ENCODE results near the gene IDH3A. TPM values are rescaled to one million over a fixed set of nuclear protein-coding genes. Genes with fewer than 3 reads are reported as not detected.

The IDH3A gene
- total RNA-seq, 2 donors from 2014 or later: 34.2 to 43.2 TPM

DNA sequence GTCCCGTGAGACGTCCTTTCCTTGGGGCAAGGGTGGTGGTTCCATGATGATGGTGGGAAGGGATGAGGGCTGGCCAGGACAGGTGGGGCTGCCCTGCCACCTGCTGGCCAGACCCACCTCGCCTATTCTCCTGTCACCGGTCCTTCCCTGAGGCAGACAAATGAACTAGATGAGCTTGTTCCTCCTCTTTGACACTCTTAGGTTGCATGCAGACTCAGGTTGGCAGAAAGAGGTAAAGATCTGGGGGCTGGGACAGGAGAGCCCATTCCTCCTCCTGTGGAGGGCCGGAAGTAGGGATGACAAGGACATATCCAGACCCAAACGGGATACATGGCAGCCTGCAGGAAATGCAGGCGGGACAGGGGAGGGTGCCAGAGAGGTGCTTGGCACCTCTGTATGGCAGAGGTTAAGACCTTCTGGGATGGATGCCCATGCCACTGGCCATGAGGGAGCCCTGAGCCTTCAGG, 46.6 kb downstream of the IDH3A start:
- peak; percentile 82 for DNase-seq
- H3K27ac Mint-ChIP-seq: no peak overlapping the region

DNA sequence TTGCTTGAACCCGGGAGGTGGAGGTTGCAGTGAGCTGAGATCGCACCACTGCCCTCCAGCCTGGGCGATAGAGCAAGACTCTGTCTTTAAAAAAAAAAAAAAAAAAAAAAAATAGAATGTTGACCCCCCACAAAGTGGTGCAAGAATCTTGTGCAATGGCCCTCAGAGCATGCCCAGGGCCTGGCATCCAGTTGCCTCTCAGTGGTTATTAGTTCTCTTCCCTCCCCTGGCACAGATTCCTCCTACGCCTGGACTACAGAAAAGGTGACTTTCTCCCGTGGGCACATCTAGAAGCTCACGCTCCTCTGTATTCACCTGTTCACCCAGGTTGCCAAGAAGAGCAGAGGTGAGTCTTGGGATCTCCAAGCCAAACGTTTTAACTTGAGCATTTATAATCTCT, 48.5 kb downstream of the IDH3A start:
- Mint-ChIP-seq H3K4me1 (no peaks in the 10 kb centered on the region), H3K27me3 (ENCODE audit: insufficient read depth) (no peaks in the 10 kb centered on the region), H3K36me3 (ENCODE audit: low read depth) (no peaks in the 10 kb centered on the region), H3K9me3 (no peaks in the 10 kb centered on the region), H3K27ac (no peak overlapping the region), H3K4me3 (no peak overlapping the region)
- H3K27ac ChIP-seq (ENCODE audit: low read depth, low read length): no peak overlapping the region
- H3K27me3 ChIP-seq (ENCODE audit: control insufficient read depth, insufficient read depth, low read length, poor library complexity, severe bottlenecking): no peaks in the 10 kb centered on the region
- no peak overlapping the region for H3K4me3 ChIP-seq (ENCODE audit: low read length)
- TF ChIP-seq, protein P1, sequence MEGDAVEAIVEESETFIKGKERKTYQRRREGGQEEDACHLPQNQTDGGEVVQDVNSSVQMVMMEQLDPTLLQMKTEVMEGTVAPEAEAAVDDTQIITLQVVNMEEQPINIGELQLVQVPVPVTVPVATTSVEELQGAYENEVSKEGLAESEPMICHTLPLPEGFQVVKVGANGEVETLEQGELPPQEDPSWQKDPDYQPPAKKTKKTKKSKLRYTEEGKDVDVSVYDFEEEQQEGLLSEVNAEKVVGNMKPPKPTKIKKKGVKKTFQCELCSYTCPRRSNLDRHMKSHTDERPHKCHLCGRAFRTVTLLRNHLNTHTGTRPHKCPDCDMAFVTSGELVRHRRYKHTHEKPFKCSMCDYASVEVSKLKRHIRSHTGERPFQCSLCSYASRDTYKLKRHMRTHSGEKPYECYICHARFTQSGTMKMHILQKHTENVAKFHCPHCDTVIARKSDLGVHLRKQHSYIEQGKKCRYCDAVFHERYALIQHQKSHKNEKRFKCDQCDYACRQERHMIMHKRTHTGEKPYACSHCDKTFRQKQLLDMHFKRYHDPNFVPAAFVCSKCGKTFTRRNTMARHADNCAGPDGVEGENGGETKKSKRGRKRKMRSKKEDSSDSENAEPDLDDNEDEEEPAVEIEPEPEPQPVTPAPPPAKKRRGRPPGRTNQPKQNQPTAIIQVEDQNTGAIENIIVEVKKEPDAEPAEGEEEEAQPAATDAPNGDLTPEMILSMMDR (conservative IDR thresholded peaks at IDR 0.05): no peak
- no peak for DNase-seq
- no peak overlapping the region for H3K9ac ChIP-seq (ENCODE audit: extremely low read depth, low read length, poor library complexity, severe bottlenecking)
- H3K36me3 ChIP-seq (ENCODE audit: control insufficient read depth, insufficient read depth, low read length): no peaks in the 10 kb centered on the region
- H3K9me3 ChIP-seq (ENCODE audit: control insufficient read depth, low read length): no peaks in the 10 kb centered on the region
- H3K4me1 ChIP-seq (ENCODE audit: control insufficient read depth, insufficient read depth, low read length): no peaks in the 10 kb centered on the region
- 81 to 88% methylated on average over 5 to 7 of the region's 7 CpGs for WGBS, 2 experiments (ENCODE audit: insufficient coverage in 1 of 2, insufficient read length in 1 of 2)

More for the DNA sequence above, 46.6 kb downstream of the IDH3A start:
- Mint-ChIP-seq H3K4me1 (no peaks in the 10 kb centered on the region), H3K9me3 (no peaks in the 10 kb centered on the region), H3K36me3 (ENCODE audit: low read depth) (no peaks in the 10 kb centered on the region), H3K27me3 (ENCODE audit: insufficient read depth) (no peaks in the 10 kb centered on the region), H3K4me3 (no peak overlapping the region)
- Histone ChIP-seq H3K36me3 (ENCODE audit: control insufficient read depth, insufficient read depth, low read length) (no peaks in the 10 kb centered on the region), H3K27ac (ENCODE audit: low read depth, low read length) (no peak overlapping the region), H3K27me3 (ENCODE audit: control insufficient read depth, insufficient read depth, low read length, poor library complexity, severe bottlenecking) (no peaks in the 10 kb centered on the region), H3K4me1 (ENCODE audit: control insufficient read depth, insufficient read depth, low read length) (no peaks in the 10 kb centered on the region), H3K4me3 (ENCODE audit: low read length) (no peak overlapping the region), H3K9ac (ENCODE audit: extremely low read depth, low read length, poor library complexity, severe bottlenecking) (no peak overlapping the region), H3K9me3 (ENCODE audit: control insufficient read depth, low read length) (no peaks in the 10 kb centered on the region)
- WGBS, 2 experiments (ENCODE audit: insufficient coverage in 1 of 2, insufficient read length in 1 of 2): 53 to 61% methylated on average over 3 to 7 of the region's 7 CpGs
- TF ChIP-seq, protein P1 (conservative IDR thresholded peaks at IDR 0.05): peak; percentile 93

DNA sequence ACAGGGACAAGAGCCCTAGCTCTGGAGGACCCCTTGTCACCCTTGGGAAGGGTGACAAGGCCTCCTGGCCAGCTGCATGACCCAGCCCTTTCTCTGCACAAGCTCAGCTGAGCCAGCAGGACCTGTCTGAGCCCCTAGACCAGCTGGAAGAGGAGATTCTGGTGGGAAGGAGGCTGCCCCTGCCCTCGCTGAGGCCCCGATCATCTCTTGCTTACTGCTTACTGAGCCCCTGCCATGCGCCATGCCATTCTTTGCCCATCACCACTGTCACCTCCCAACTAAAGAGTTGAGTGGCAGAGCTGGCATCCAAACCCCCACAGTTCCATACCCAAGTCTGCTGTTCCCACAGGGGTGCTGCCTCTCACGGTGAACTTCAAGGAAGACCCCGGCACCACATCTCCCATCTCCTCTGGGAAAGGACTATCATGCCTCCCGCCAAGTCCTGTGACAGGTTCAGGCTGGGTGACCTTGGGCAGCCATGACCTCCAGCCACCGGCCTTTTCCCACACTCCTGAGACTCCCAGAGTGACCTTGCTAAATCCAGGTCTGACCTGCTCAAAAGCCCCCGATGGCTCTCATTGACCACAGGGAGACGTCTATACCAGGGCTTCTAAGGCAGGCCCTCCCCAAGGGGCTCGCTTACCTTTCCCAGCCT, 51.2 kb downstream of the IDH3A start:
- no peaks in the 10 kb centered on the region for H3K4me1 ChIP-seq (ENCODE audit: control insufficient read depth, insufficient read depth, low read length)
- H3K27me3 ChIP-seq (ENCODE audit: control insufficient read depth, insufficient read depth, low read length, poor library complexity, severe bottlenecking): no peaks in the 10 kb centered on the region
- no peak overlapping the region for H3K27ac Mint-ChIP-seq
- TF ChIP-seq, protein P1 (conservative IDR thresholded peaks at IDR 0.05): no peak
- H3K4me3 Mint-ChIP-seq: no peak overlapping the region
- H3K27me3 Mint-ChIP-seq (ENCODE audit: insufficient read depth): no peaks in the 10 kb centered on the region
- H3K9me3 Mint-ChIP-seq: no peaks in the 10 kb centered on the region
- no peaks in the 10 kb centered on the region for H3K9me3 ChIP-seq (ENCODE audit: control insufficient read depth, low read length)
- no peak overlapping the region for H3K9ac ChIP-seq (ENCODE audit: extremely low read depth, low read length, poor library complexity, severe bottlenecking)
- no peak for DNase-seq
- H3K36me3 Mint-ChIP-seq (ENCODE audit: low read depth): no peaks in the 10 kb centered on the region
- H3K4me1 Mint-ChIP-seq: no peaks in the 10 kb centered on the region
- H3K27ac ChIP-seq (ENCODE audit: low read depth, low read length): no peak overlapping the region
- H3K4me3 ChIP-seq (ENCODE audit: low read length): no peak overlapping the region
- H3K36me3 ChIP-seq (ENCODE audit: control insufficient read depth, insufficient read depth, low read length): no peaks in the 10 kb centered on the region
- WGBS, 2 experiments (ENCODE audit: insufficient coverage in 1 of 2, insufficient read length in 1 of 2): 93 to 96% methylated on average over 5 to 10 of the region's 10 CpGs
